Measurements from ENCODE around the gene CNKSR3. TPM values are rescaled to one million over a fixed set of nuclear protein-coding genes. Genes with fewer than 3 reads are reported as not detected.
A peak's percentile ranks its signal among the peaks of the same experiment; 100 is the strongest.

CNKSR3 gene
- total RNA-seq, 2 donors from 2014 or later: 9.3 to 13.2 TPM

DNA sequence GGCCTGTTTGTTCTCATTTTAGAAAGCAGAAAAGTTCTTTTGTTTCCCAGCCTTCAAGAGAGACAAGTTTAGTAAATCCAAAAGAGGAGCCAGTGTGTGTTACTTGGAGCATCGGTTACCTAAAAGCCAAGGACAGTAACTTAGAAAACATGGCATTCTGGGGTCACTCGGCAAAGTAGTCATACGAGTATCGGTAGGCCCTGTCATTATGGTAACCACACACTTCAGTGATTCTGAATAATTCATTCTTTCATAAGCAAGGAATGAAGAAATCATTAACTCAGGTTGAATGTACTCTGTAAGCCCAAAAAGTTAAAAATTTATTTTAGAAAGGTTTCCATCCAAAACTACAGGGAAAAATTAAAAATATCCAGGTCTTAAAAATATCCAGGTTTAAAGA lies 34.0 kb downstream of the CNKSR3 start:
- peaks cover 68% of the 10 kb centered on the region for H3K4me1 ChIP-seq
- no peaks in the 10 kb centered on the region for H3K27me3 ChIP-seq
- ATAC-seq: no peak
- H3K9me3 ChIP-seq: no peaks in the 10 kb centered on the region
- intact Hi-C loops (cut with DNase I): no loop called here
- TF ChIP-seq POLR2A (IDR thresholded peaks at IDR 0.05): no peak
- TF ChIP-seq, protein P1, sequence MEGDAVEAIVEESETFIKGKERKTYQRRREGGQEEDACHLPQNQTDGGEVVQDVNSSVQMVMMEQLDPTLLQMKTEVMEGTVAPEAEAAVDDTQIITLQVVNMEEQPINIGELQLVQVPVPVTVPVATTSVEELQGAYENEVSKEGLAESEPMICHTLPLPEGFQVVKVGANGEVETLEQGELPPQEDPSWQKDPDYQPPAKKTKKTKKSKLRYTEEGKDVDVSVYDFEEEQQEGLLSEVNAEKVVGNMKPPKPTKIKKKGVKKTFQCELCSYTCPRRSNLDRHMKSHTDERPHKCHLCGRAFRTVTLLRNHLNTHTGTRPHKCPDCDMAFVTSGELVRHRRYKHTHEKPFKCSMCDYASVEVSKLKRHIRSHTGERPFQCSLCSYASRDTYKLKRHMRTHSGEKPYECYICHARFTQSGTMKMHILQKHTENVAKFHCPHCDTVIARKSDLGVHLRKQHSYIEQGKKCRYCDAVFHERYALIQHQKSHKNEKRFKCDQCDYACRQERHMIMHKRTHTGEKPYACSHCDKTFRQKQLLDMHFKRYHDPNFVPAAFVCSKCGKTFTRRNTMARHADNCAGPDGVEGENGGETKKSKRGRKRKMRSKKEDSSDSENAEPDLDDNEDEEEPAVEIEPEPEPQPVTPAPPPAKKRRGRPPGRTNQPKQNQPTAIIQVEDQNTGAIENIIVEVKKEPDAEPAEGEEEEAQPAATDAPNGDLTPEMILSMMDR (IDR thresholded peaks at IDR 0.05): no peak
- H3K36me3 ChIP-seq (replicated peaks in 1 of 2; ENCODE audit: insufficient read depth in 1 of 2, low read depth in 2 of 2): no peaks in the 10 kb centered on the region
- H3K27ac ChIP-seq: peak overlapping the region in 3 of 4 donors; percentile 51 to 65 (median 56)
- no peak overlapping the region for H3K4me3 ChIP-seq
- no peak for DNase-seq
- WGBS, 2 donors: 69 to 81% methylated on average over 4 of the region's 4 CpGs

GRCh38 chr6:154474648-154475428 lies 35.6 kb downstream of the CNKSR3 start:
- DNase-seq: peak in 2 of 4 donors; percentile 17 to 23
- intact Hi-C loops (cut with DNase I): no loop called here
- WGBS, 2 donors: 79 to 81% methylated on average over 12 of the region's 12 CpGs
- no peaks in the 10 kb centered on the region for H3K27me3 ChIP-seq
- peak; percentile 51 for ATAC-seq
- peak overlapping the region; percentile 12 to 65 (median 54) for H3K27ac ChIP-seq
- H3K4me3 ChIP-seq: no peak overlapping the region
- H3K36me3 ChIP-seq (replicated peaks in 1 of 2; ENCODE audit: insufficient read depth in 1 of 2, low read depth in 2 of 2): no peaks in the 10 kb centered on the region
- peaks cover 62% of the 10 kb centered on the region for H3K4me1 ChIP-seq
- TF ChIP-seq, protein P1 (IDR thresholded peaks at IDR 0.05): no peak
- no peak for TF ChIP-seq POLR2A (IDR thresholded peaks at IDR 0.05)
- H3K9me3 ChIP-seq: peaks cover 0 to 5% (median 0%) of the 10 kb centered on the region in 3 donors

- H3K27ac ChIP-seq: no peak overlapping the region
- H3K36me3 ChIP-seq (replicated peaks in 1 of 2; ENCODE audit: insufficient read depth in 1 of 2, low read depth in 2 of 2): no peaks in the 10 kb centered on the region
- no peaks in the 10 kb centered on the region for H3K27me3 ChIP-seq
- H3K4me3 ChIP-seq: no peak overlapping the region
- no peak for ATAC-seq
- DNase-seq: no peak
- peaks cover 52% of the 10 kb centered on the region for H3K4me1 ChIP-seq
- no peak for TF ChIP-seq POLR2A (IDR thresholded peaks at IDR 0.05)
- TF ChIP-seq, protein P1 (IDR thresholded peaks at IDR 0.05): no peak
- WGBS, 2 donors: 83 to 91% methylated on average over 9 of the region's 9 CpGs
- intact Hi-C loops (cut with DNase I): no loop called here
- peaks cover 0 to 5% (median 0%) of the 10 kb centered on the region in 3 donors for H3K9me3 ChIP-seq
Observed at GRCh38 chr6:154473324-154473723, 37.2 kb downstream of the CNKSR3 start.

DNA sequence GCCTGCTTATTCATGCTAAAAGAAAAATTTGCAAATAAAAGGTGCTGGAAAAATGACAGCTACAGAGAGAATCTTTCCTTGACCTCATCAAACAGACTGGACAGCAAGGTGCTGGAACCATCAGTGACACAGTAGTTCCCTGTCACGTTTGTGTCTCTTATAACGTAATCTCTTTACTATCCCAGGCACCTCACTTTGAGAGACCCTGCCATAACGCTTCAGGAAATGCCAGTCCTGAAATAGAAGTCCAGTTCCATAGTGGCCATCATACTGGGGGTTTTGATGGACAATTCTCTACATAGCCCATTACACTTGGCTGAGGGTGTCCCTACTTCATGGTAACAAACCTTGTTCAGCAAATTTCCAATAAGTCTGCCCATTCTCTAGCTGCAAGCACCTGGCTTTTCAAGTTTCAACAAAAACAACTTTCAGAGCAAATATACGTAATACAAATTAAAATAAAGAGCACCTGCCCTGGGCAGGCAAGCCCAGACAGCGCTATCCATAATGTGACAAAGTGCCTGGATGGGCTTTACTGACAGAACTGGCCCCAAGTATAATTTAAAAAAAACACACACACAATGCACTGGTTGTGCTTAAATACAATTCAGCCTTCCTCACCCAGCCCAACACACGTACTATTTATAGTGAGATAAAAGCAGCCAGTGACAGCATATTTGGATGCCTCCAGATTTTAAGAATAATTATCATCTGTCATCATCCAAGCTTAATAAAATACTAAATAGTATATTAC lies 38.7 kb downstream of the CNKSR3 start:
- Histone ChIP-seq H3K9me3 (peaks cover 0 to 5% (median 0%) of the 10 kb centered on the region in 3 donors), H3K36me3 (replicated peaks in 1 of 2; ENCODE audit: insufficient read depth in 1 of 2, low read depth in 2 of 2) (no peaks in the 10 kb centered on the region), H3K27ac (peak overlapping the region in 2 of 4 donors; percentile 5 to 11), H3K4me3 (no peak overlapping the region), H3K27me3 (no peaks in the 10 kb centered on the region), H3K4me1 (peaks cover 39% of the 10 kb centered on the region)
- ATAC-seq (peak; percentile 15), DNase-seq (no peak)
- WGBS, 2 donors: 54 to 57% methylated on average over 6 of the region's 6 CpGs
- intact Hi-C loops (cut with DNase I): no loop called here
- TF ChIP-seq POLR2A (IDR thresholded peaks at IDR 0.05): no peak
- TF ChIP-seq, protein P1 (IDR thresholded peaks at IDR 0.05): no peak

All from body of pancreas (tissue), 4 donors.